Ecto neural progenitor cell (in vitro differentiated cells): ENCODE measurements around the gene MT1G.

Experiments used
- DNase-seq: peaks from one replicate; pipeline ENCODE4 v3.0.0-alpha.2; 2018; ENCODE audit warnings: low spot score

Gene MT1G

DNA sequence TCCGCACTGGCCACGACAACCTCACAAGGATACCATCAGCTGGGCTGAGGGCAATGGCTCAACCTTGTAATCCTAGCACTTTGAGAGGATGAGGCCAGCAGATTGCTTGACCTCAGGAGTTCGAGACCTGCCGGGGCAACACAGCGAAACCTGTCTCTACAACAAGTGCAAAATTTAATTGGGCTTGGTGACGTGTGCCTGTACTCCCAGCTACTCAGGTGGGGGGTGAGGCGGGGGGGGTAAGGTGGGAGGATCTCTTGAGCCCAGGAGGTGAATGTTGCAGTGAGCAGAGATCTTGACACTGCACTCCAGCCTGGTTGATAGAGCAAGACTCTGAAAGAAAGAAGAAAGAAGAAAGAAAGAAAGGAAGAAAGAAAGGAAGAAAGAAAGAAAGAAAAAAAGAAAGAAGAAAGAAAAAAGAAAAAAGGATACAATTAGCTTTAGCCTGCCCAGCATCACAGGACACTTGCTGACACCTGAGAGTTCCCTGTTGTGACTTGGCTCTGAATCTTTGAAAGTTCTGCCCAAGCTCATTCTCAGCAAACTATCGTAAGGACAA lies 47.4 kb downstream of the MT1G start:
- DNase-seq: no peak

DNA sequence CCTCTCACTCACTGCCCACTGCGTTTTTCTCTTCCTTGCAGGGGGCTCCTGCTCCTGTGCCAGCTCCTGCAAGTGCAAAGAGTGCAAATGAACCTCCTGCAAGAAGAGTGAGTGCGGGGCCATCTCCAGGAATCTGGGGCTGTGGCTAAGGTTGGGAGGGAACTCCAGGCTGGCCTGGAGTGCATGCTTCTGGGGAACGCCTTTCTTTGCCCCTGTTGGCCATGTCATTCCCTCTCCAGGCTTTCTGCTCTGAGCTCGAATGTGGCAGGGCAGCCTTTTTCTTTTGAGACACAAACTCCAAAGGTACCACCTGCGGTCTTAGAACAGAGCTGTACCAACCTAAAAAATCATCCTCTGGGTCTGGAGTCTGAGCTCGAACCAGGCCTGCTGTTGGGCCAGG lies 49.7 kb downstream of the MT1G start:
- no peak for DNase-seq

DNA sequence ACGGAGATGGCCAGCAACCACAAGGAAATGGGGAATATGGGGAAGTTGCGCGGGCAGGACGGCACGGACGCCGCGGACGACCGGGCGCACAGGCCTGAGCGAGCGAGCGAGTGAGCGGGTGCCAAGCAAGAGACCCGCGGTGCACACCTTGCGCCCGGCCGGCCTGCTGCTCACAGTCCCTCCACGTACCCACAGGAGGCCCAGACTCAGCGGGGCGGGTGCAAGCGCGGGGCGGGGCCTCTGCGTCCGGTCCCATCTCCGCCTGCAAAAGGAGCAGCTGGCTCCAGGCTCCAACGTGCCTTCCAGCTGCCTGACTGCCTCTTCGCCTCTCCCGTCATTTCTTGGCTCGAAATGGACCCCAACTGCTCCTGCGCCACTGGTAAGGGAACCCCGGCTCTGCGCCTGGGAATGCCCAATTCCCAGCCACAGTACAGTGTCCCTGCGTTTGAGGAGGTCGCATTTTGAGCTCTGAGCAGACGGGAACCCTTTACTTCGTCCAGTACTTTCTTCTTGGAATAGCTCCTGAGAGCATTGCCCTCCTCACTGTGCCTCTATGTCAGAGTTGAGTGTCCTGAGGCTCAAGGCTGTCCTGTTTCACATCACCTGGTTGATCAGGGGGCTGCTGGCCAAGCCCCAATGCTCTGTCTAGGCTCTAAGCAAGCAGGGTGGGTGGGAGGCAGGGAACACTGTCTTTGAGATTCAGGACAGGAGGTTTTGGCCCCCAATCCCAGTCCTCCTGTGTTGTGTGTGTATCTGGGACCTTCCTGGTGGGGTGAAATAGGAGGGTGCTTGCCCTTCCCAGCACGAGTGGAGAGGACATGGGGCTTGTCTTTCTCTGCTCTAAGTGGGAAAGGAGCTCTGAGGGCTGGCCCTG lies 50.4 kb downstream of the MT1G start:
- peak; percentile 66 for DNase-seq
